Measurements from ENCODE around the gene TM2D1. TPM values are rescaled to one million over a fixed set of nuclear protein-coding genes. Genes with fewer than 3 reads are reported as not detected.
"Not testable (repeated sequence)": the region's sequence is repeated elsewhere in the genome, so short reads cannot be mapped to it uniquely, and the experiment has no call there.

TM2D1 gene
- total RNA-seq, 4 donors from 2014 or later: 37.6 to 67.2 (median 52.8) TPM

GRCh38 chr1:61711969-61712368 lies 13.0 kb downstream of the TM2D1 start:
- H3K27ac ChIP-seq: no peak overlapping the region
- no peak for DNase-seq (ENCODE audit: low spot score in 2 of 2)
- H3K27me3 ChIP-seq: no peaks in the 10 kb centered on the region
- TF ChIP-seq EP300 (IDR thresholded peaks at IDR 0.05) (no peak), CTCF (IDR thresholded peaks at IDR 0.05) (no peak), POLR2A (IDR thresholded peaks at IDR 0.05) (no peak), POLR2AphosphoS5 (IDR thresholded peaks at IDR 0.05) (no peak)
- no peaks in the 10 kb centered on the region for H3K4me1 ChIP-seq
- H3K4me3 ChIP-seq: no peak overlapping the region
- peaks cover 27% of the 10 kb centered on the region for H3K36me3 ChIP-seq
- H3K9me3 ChIP-seq: no peaks in the 10 kb centered on the region

- not testable (repeated sequence) for H3K4me1 ChIP-seq; H3K9me3 ChIP-seq; DNase-seq (ENCODE audit: low spot score in 2 of 2); H3K27ac ChIP-seq; H3K4me3 ChIP-seq; H3K27me3 ChIP-seq
- H3K36me3 ChIP-seq: peaks cover 33% of the 10 kb centered on the region
- 76% methylated on average over 4 of the region's 4 CpGs for WGBS
These were observed 13.7 kb downstream of the TM2D1 start for GRCh38 chr1:61711257-61711656.

- Histone ChIP-seq H3K9me3 (no peaks in the 10 kb centered on the region), H3K4me3 (no peak overlapping the region), H3K4me1 (no peaks in the 10 kb centered on the region), H3K27ac (no peak overlapping the region), H3K27me3 (no peaks in the 10 kb centered on the region), H3K36me3 (peaks cover 45% of the 10 kb centered on the region)
- DNase-seq (ENCODE audit: low spot score in 2 of 2): no peak
- 96% methylated on average over 2 of the region's 2 CpGs for WGBS
- no peak for TF ChIP-seq EP300 (IDR thresholded peaks at IDR 0.05)
- no peak for TF ChIP-seq POLR2A (IDR thresholded peaks at IDR 0.05)
- TF ChIP-seq POLR2AphosphoS5 (IDR thresholded peaks at IDR 0.05): no peak
- no peak for TF ChIP-seq CTCF (IDR thresholded peaks at IDR 0.05)
These were observed 15.0 kb downstream of the TM2D1 start for GRCh38 chr1:61709908-61710289.

- Histone ChIP-seq H3K36me3 (peaks cover 45% of the 10 kb centered on the region), H3K27ac (no peak overlapping the region), H3K4me1 (no peaks in the 10 kb centered on the region), H3K27me3 (no peaks in the 10 kb centered on the region), H3K9me3 (no peaks in the 10 kb centered on the region), H3K4me3 (no peak overlapping the region)
- DNase-seq (ENCODE audit: low spot score in 2 of 2): no peak
- 94% methylated on average over 7 of the region's 7 CpGs for WGBS
- TF ChIP-seq POLR2AphosphoS5 (IDR thresholded peaks at IDR 0.05) (no peak), EP300 (IDR thresholded peaks at IDR 0.05) (no peak), CTCF (IDR thresholded peaks at IDR 0.05) (no peak), POLR2A (IDR thresholded peaks at IDR 0.05) (no peak)
These were observed 15.7 kb downstream of the TM2D1 start for GRCh38 chr1:61708953-61709907.

GRCh38 chr1:61699911-61700851 lies 24.8 kb downstream of the TM2D1 start:
- H3K4me3 ChIP-seq: no peak overlapping the region
- H3K36me3 ChIP-seq: peaks cover 63% of the 10 kb centered on the region
- 82% methylated on average over 3 of the region's 3 CpGs for whole genome bisulfite sequencing
- no peaks in the 10 kb centered on the region for H3K4me1 ChIP-seq
- H3K9me3 ChIP-seq: no peaks in the 10 kb centered on the region
- TF ChIP-seq EP300 (IDR thresholded peaks at IDR 0.05) (no peak), POLR2AphosphoS5 (IDR thresholded peaks at IDR 0.05) (no peak), POLR2A (IDR thresholded peaks at IDR 0.05) (no peak), CTCF (IDR thresholded peaks at IDR 0.05) (no peak)
- no peak overlapping the region for H3K27ac ChIP-seq
- no peak for DNase-seq (ENCODE audit: low spot score in 2 of 2)
- H3K27me3 ChIP-seq: no peaks in the 10 kb centered on the region
